Pancreas (tissue), 10 donors: ENCODE results near the gene GBGT1. TPM values are rescaled to one million over a fixed set of nuclear protein-coding genes. Genes with fewer than 3 reads are reported as not detected.

Experiments used
- ATAC-seq, 4 donors: fragments of 200-7000 bp; cut with Tn5 transposase; one replicate each; pipeline versions ENCODE4 v1.8.0 to v1.9.1; 2020; ENCODE audit warnings: mild to moderate bottlenecking in 4 of 4, moderate library complexity in 4 of 4
- DNase-seq, 6 donors: peaks; one replicate each; pipeline ENCODE4 v3.0.0-alpha.2; 2020
- FAIRE-seq: peaks from 2 replicates; lab custom pipeline; 2012; peaks lifted over from hg19 to GRCh38; lab: Jason Lieb, UNC
- H3K27ac ChIP-seq, 4 donors: fragments of 200-600 bp; sonication (generic); 1 replicate in 3 of 4; 2 replicates in 1 of 4; pipeline versions ENCODE4 v1.5.0 to v1.8.0; 2020
- H3K27me3 ChIP-seq, 4 donors: fragments of 200-600 bp; one replicate each; pipeline ENCODE4 v1.8.0; 2021
- H3K36me3 ChIP-seq, 3 donors: fragments of 200-600 bp; sonication (generic) in 1 of 3; one replicate each; pipeline versions ENCODE4 v1.5.0 to v1.8.0; 2020 to 2021
- H3K4me1 ChIP-seq, 3 donors: fragments of 200-600 bp; one replicate each; pipeline ENCODE4 v1.8.0; 2021
- H3K4me3 ChIP-seq, 4 donors: fragments of 200-600 bp; sonication (generic) in 2 of 4; one replicate each; pipeline versions ENCODE4 v1.5.0 to v1.8.0; 2020 to 2021
- H3K9me3 ChIP-seq, 4 donors: fragments of 200-600 bp; one replicate each; pipeline ENCODE4 v1.8.0; 2021
- CTCF ChIP-seq, 4 donors: fragments of 200-600 bp; sonication (generic) in 3 of 4; IDR thresholded peaks; one replicate each; pipeline versions ENCODE4 v1.5.0 to v1.8.0; 2021; ENCODE audit warnings: antibody characterized with exemption in 4 of 4
- WGBS, 2 donors: extraction: QIAGEN DNeasy Blood & Tissue Kit; methylation state at CpG; one replicate each; pipeline ENCODE4 v1.1.7; 2013; 5-methylcytosine and 5-hydroxymethylcytosine counted together
- intact Hi-C, 3 donors: fragments of 100-400 bp; cut with DNase I; formaldehyde crosslinking; loops; one replicate each; pipeline versions ENCODE4 v1.11.1 to v1.14.2; 2022
- polyA plus RNA-seq, 2 donors: library from polyadenylated mRNA; stranded (reverse); fragments of 200-250 nt; gene quantifications; one replicate each; pipeline ENCODE4 v1.2.3, GENCODE V29; 2013
- total RNA-seq, 6 donors: library from RNA; stranded (reverse); fragmentation: NEBNext Ultra II Directional in 4 of 6; extraction: Animal tissue kit (Norgen Biotek cat#: 25700) in 4 of 6; gene quantifications; one replicate each; pipeline versions ENCODE4 v1.2.1 to v1.2.4, GENCODE V29; 2021 to 2023
- donor health status: healthy with polysubstance abuse.
- donor health status: DM: no; HTN: no; CAD: no; lungs with moderate emphysema.
- donor health status: DM: no; HTN: no; CAD: no.
- donor health status: control.
- donor health status: control.
- donor health status: Bipolar disorder and iron deficiency.
- donor health status: DM: yes; HTN: yes; CAD: no.
- donor health status: DM: no; HTN: no; CAD: no.
- donor health status: DM: no; HTN: no; CAD: no.
- donor health status: DM: yes; HTN: yes; CAD: no.

GBGT1 gene
- total and polyA plus RNA-seq, 8 donors = 1.5 to 11.9 (median 4.0) TPM

GRCh38 chr9:133191989-133192388 is 28.3 kb upstream of the GBGT1 start:
- intact Hi-C loops = no loop called here
- TF ChIP-seq CTCF (IDR thresholded peaks at IDR 0.05) = no peak
- 50 to 57% methylated on average over 7 of the region's 7 CpGs for WGBS, 2 donors
- H3K9me3 ChIP-seq = no peaks in the 10 kb centered on the region
- FAIRE-seq (no peak), DNase-seq (no peak), ATAC-seq (no peak)
- no peak overlapping the region for H3K4me3 ChIP-seq
- H3K27me3 ChIP-seq = no peaks in the 10 kb centered on the region
- no peaks in the 10 kb centered on the region for H3K36me3 ChIP-seq
- no peak overlapping the region for H3K27ac ChIP-seq
- H3K4me1 ChIP-seq = no peaks in the 10 kb centered on the region

GRCh38 chr9:133189826-133190225 is 26.1 kb upstream of the GBGT1 start:
- no peak for TF ChIP-seq CTCF (IDR thresholded peaks at IDR 0.05)
- WGBS, 2 donors = 75 to 82% methylated on average over 8 of the region's 8 CpGs
- H3K4me1 ChIP-seq = no peaks in the 10 kb centered on the region
- FAIRE-seq (no peak), DNase-seq (no peak), ATAC-seq (no peak)
- intact Hi-C loops = loop anchor here in 2 of 3 donors (5.0 to 10.0 kb wide), 4 partner anchors 142 to 297 kb away; partner anchors contain the start of gene SURF6 (in 1 of the 2)
- H3K27ac ChIP-seq = no peak overlapping the region
- no peaks in the 10 kb centered on the region for H3K9me3 ChIP-seq
- H3K4me3 ChIP-seq = no peak overlapping the region
- no peaks in the 10 kb centered on the region for H3K27me3 ChIP-seq
- no peaks in the 10 kb centered on the region for H3K36me3 ChIP-seq

GRCh38 chr9:133188843-133189180 is 25.1 kb upstream of the GBGT1 start:
- intact Hi-C loops = loop anchor here in 2 of 3 donors (5.0 to 10.0 kb wide), 4 partner anchors 143 to 298 kb away; partner anchors contain the start of gene SURF6 (in 1 of the 2)
- Histone ChIP-seq H3K27ac (no peak overlapping the region), H3K4me3 (no peak overlapping the region), H3K9me3 (no peaks in the 10 kb centered on the region), H3K4me1 (no peaks in the 10 kb centered on the region), H3K27me3 (no peaks in the 10 kb centered on the region), H3K36me3 (no peaks in the 10 kb centered on the region)
- no peak for TF ChIP-seq CTCF (IDR thresholded peaks at IDR 0.05)
- FAIRE-seq = no peak
- 59 to 76% methylated on average over 7 of the region's 7 CpGs for WGBS, 2 donors
- no peak for DNase-seq
- ATAC-seq = no peak

GRCh38 chr9:133188006-133188842 is 24.5 kb upstream of the GBGT1 start:
- intact Hi-C loops = loop anchor here in 2 of 3 donors (5.0 to 10.0 kb wide), 4 partner anchors 144 to 299 kb away; partner anchors contain the start of gene SURF6 (in 1 of the 2)
- 30 to 49% methylated on average over 21 of the region's 21 CpGs for WGBS, 2 donors
- DNase-seq (no peak), ATAC-seq (peak in 1 of 4 donors; percentile 17), FAIRE-seq (no peak)
- Histone ChIP-seq H3K9me3 (no peaks in the 10 kb centered on the region), H3K27ac (no peak overlapping the region), H3K27me3 (no peaks in the 10 kb centered on the region), H3K4me3 (no peak overlapping the region), H3K4me1 (no peaks in the 10 kb centered on the region), H3K36me3 (no peaks in the 10 kb centered on the region)
- no peak for TF ChIP-seq CTCF (IDR thresholded peaks at IDR 0.05)

GRCh38 chr9:133187561-133188005 is 23.9 kb upstream of the GBGT1 start:
- DNase-seq (no peak), ATAC-seq (no peak), FAIRE-seq (no peak)
- 68 to 77% methylated on average over 10 of the region's 10 CpGs for WGBS, 2 donors
- Histone ChIP-seq H3K36me3 (no peaks in the 10 kb centered on the region), H3K27ac (no peak overlapping the region), H3K9me3 (no peaks in the 10 kb centered on the region), H3K4me3 (no peak overlapping the region), H3K27me3 (no peaks in the 10 kb centered on the region), H3K4me1 (no peaks in the 10 kb centered on the region)
- intact Hi-C loops = loop anchor here in 2 of 3 donors (5.0 to 10.0 kb wide), 4 partner anchors 145 to 300 kb away; partner anchors contain the start of gene SURF6 (in 1 of the 2)
- TF ChIP-seq CTCF (IDR thresholded peaks at IDR 0.05) = no peak
